Thymus (tissue), 11 donors: ENCODE results near the gene ATP9A. TPM values are rescaled to one million over a fixed set of nuclear protein-coding genes. Genes with fewer than 3 reads are reported as not detected.

Experiments used
- DNase-seq, 9 donors: peaks; one replicate each; pipeline ENCODE4 v3.0.0-alpha.2; 2013; ENCODE audit warnings: low spot score in 9 of 9, low read depth in 6 of 9, missing footprints in 1 of 9
- H3K27ac ChIP-seq, 2 donors: one replicate each; pipeline ENCODE4 v1.5.1; 2013; ENCODE audit warnings: control low read depth in 1 of 2, low read depth in 1 of 2, low read length in 1 of 2, mild to moderate bottlenecking in 1 of 2, moderate library complexity in 1 of 2
- H3K27me3 ChIP-seq, 2 donors: one replicate each; pipeline ENCODE4 v1.5.1; 2013; ENCODE audit warnings: low read length in 1 of 2; ENCODE audit not compliant: control insufficient read depth in 2 of 2, insufficient read depth in 1 of 2
- H3K36me3 ChIP-seq, 2 donors: one replicate each; pipeline ENCODE4 v1.5.1; 2013; ENCODE audit warnings: low read length in 1 of 2, mild to moderate bottlenecking in 1 of 2, moderate library complexity in 1 of 2; ENCODE audit not compliant: control insufficient read depth in 2 of 2, insufficient read depth in 2 of 2
- H3K4me1 ChIP-seq, 2 donors: one replicate each; pipeline ENCODE4 v1.5.1; 2013; ENCODE audit warnings: low read length in 2 of 2; ENCODE audit not compliant: control insufficient read depth in 2 of 2, insufficient read depth in 2 of 2
- H3K4me3 ChIP-seq, 2 donors: one replicate each; pipeline ENCODE4 v1.5.1; 2013; ENCODE audit warnings: low read length in 2 of 2, control low read depth in 1 of 2, mild to moderate bottlenecking in 1 of 2
- H3K9me3 ChIP-seq, 2 donors: one replicate each; pipeline ENCODE4 v1.5.1; 2013; ENCODE audit warnings: low read length in 1 of 2, mild to moderate bottlenecking in 1 of 2; ENCODE audit not compliant: control insufficient read depth in 2 of 2, insufficient read depth in 1 of 2
- WGBS: extraction: QIAGEN DNeasy Blood & Tissue Kit; methylation state at CpG from one replicate; pipeline ENCODE4 v1.1.7; 2013; 5-methylcytosine and 5-hydroxymethylcytosine counted together
- polyA plus RNA-seq: library from polyadenylated mRNA; stranded (reverse); fragments of 200-250 nt; gene quantifications from one replicate; pipeline ENCODE4 v1.2.3, GENCODE V29; 2013
- total RNA-seq: library from RNA; stranded (reverse); fragments of 120-200 nt; gene quantifications from one replicate; pipeline ENCODE4 v1.2.4, GENCODE V29; 2013
- donor health status: healthy.

Gene ATP9A
- total and polyA plus RNA-seq, 2 donors = 4.7 to 6.7 TPM

GRCh38 chr20:51594236-51595057, 173.7 kb downstream of the ATP9A start:
- no peak overlapping the region for H3K27ac ChIP-seq

GRCh38 chr20:51593584-51593983, 174.6 kb downstream of the ATP9A start:
- 95% methylated on average over 2 of the region's 2 CpGs for WGBS
- no peak overlapping the region for H3K27ac ChIP-seq

More at GRCh38 chr20:51594236-51595057, 173.7 kb downstream of the ATP9A start:
- 70% methylated on average over 12 of the region's 12 CpGs for WGBS
- Histone ChIP-seq H3K27me3 (no peaks in the 10 kb centered on the region), H3K9me3 (no peaks in the 10 kb centered on the region), H3K4me3 (no peak overlapping the region), H3K36me3 (no peaks in the 10 kb centered on the region), H3K4me1 (peaks cover 0 to 4% of the 10 kb centered on the region in 2 donors)
- no peak for DNase-seq

GRCh38 chr20:51592564-51592963, 175.6 kb downstream of the ATP9A start:
- 93% methylated on average over 8 of the region's 8 CpGs for WGBS
- H3K4me3 ChIP-seq = no peak overlapping the region
- DNase-seq = no peak

More at GRCh38 chr20:51593584-51593983, 174.6 kb downstream of the ATP9A start:
- H3K4me3 ChIP-seq = no peak overlapping the region
- H3K36me3 ChIP-seq = no peaks in the 10 kb centered on the region
- peaks cover 0 to 4% of the 10 kb centered on the region in 2 donors for H3K4me1 ChIP-seq
- DNase-seq = no peak
- no peaks in the 10 kb centered on the region for H3K9me3 ChIP-seq
- no peaks in the 10 kb centered on the region for H3K27me3 ChIP-seq

GRCh38 chr20:51591871-51592270, 176.3 kb downstream of the ATP9A start:
- no peak overlapping the region for H3K27ac ChIP-seq
- H3K4me3 ChIP-seq = no peak overlapping the region
- H3K9me3 ChIP-seq = no peaks in the 10 kb centered on the region
- 96% methylated on average over 10 of the region's 10 CpGs for WGBS
- H3K27me3 ChIP-seq = no peaks in the 10 kb centered on the region
- H3K4me1 ChIP-seq = peaks cover 0 to 4% of the 10 kb centered on the region in 2 donors
- no peaks in the 10 kb centered on the region for H3K36me3 ChIP-seq
- no peak for DNase-seq

More at GRCh38 chr20:51592564-51592963, 175.6 kb downstream of the ATP9A start:
- Histone ChIP-seq H3K27me3 (no peaks in the 10 kb centered on the region), H3K9me3 (no peaks in the 10 kb centered on the region), H3K4me1 (peaks cover 0 to 4% of the 10 kb centered on the region in 2 donors), H3K36me3 (no peaks in the 10 kb centered on the region), H3K27ac (no peak overlapping the region)

- Histone ChIP-seq H3K4me1 (peaks cover 0 to 4% of the 10 kb centered on the region in 2 donors), H3K36me3 (no peaks in the 10 kb centered on the region), H3K27ac (no peak overlapping the region), H3K27me3 (no peaks in the 10 kb centered on the region), H3K4me3 (no peak overlapping the region), H3K9me3 (no peaks in the 10 kb centered on the region)
- WGBS = 63% methylated on average over 3 of the region's 3 CpGs
- peak in 1 of 9 donors; percentile 16 for DNase-seq
These were observed 179.4 kb downstream of the ATP9A start for GRCh38 chr20:51588762-51589161.

GRCh38 chr20:51587145-51587544, 181.0 kb downstream of the ATP9A start:
- H3K27ac ChIP-seq = no peak overlapping the region
- WGBS = 96% methylated on average over 4 of the region's 4 CpGs
- no peaks in the 10 kb centered on the region for H3K9me3 ChIP-seq
- DNase-seq = no peak
- peaks cover 0 to 4% of the 10 kb centered on the region in 2 donors for H3K4me1 ChIP-seq
- H3K27me3 ChIP-seq = no peaks in the 10 kb centered on the region
- H3K36me3 ChIP-seq = no peaks in the 10 kb centered on the region
- no peak overlapping the region for H3K4me3 ChIP-seq

- H3K36me3 ChIP-seq = no peaks in the 10 kb centered on the region
- DNase-seq = no peak
- H3K27ac ChIP-seq = no peak overlapping the region
- H3K4me3 ChIP-seq = no peak overlapping the region
- 94% methylated on average over 4 of the region's 4 CpGs for WGBS
- peaks cover 0 to 4% of the 10 kb centered on the region in 2 donors for H3K4me1 ChIP-seq
- no peaks in the 10 kb centered on the region for H3K27me3 ChIP-seq
- no peaks in the 10 kb centered on the region for H3K9me3 ChIP-seq
These were observed 182.2 kb downstream of the ATP9A start for GRCh38 chr20:51586005-51586440.

GRCh38 chr20:51585148-51585547, 183.0 kb downstream of the ATP9A start:
- H3K4me1 ChIP-seq = peaks cover 0 to 4% of the 10 kb centered on the region in 2 donors
- H3K27ac ChIP-seq = no peak overlapping the region
- H3K27me3 ChIP-seq = no peaks in the 10 kb centered on the region
- DNase-seq = no peak
- 94% methylated on average over 4 of the region's 4 CpGs for WGBS
- H3K36me3 ChIP-seq = no peaks in the 10 kb centered on the region
- no peaks in the 10 kb centered on the region for H3K9me3 ChIP-seq
- no peak overlapping the region for H3K4me3 ChIP-seq

GRCh38 chr20:51584737-51585136, 183.5 kb downstream of the ATP9A start:
- WGBS = 96% methylated on average over 4 of the region's 4 CpGs
- H3K4me1 ChIP-seq = peaks cover 0 to 4% of the 10 kb centered on the region in 2 donors
- no peaks in the 10 kb centered on the region for H3K9me3 ChIP-seq
- H3K27ac ChIP-seq = no peak overlapping the region
- no peaks in the 10 kb centered on the region for H3K27me3 ChIP-seq
- H3K36me3 ChIP-seq = no peaks in the 10 kb centered on the region
- H3K4me3 ChIP-seq = no peak overlapping the region
- DNase-seq = no peak
